Nephron progenitor cell (in vitro differentiated cells): Measurements from ENCODE around the gene DAGLA.

Experiments
- DNase-seq: peaks from one replicate; pipeline ENCODE4 v3.0.0; 2021
- H3K27ac Mint-ChIP-seq: 2 replicates; pipeline ENCODE4 v1.8.0; 2021; ENCODE audit warnings: mild to moderate bottlenecking, moderate library complexity, mixed read lengths
- H3K27me3 Mint-ChIP-seq: 2 replicates; pipeline ENCODE4 v1.8.0; 2021; ENCODE audit warnings: mild to moderate bottlenecking, low read depth, mixed read lengths; ENCODE audit not compliant: poor library complexity
- H3K36me3 Mint-ChIP-seq: 2 replicates; pipeline ENCODE4 v1.8.0; 2021; ENCODE audit warnings: low read depth, mixed read lengths
- H3K4me1 Mint-ChIP-seq: 2 replicates; pipeline ENCODE4 v1.8.0; 2021; ENCODE audit warnings: mixed read lengths
- H3K4me3 Mint-ChIP-seq: 2 replicates; pipeline ENCODE4 v1.8.0; 2021; ENCODE audit warnings: mild to moderate bottlenecking, moderate library complexity, mixed read lengths
- H3K9me3 Mint-ChIP-seq: 2 replicates; pipeline ENCODE4 v1.8.0; 2021; ENCODE audit warnings: mild to moderate bottlenecking, moderate library complexity, mixed read lengths
- TF ChIP-seq, protein P1 (sequence below): fragments of 200-600 bp; sonication (generic); IDR thresholded peaks from 2 replicates; pipeline ENCODE4 v1.5.0; 2021; ENCODE audit warnings: antibody characterized with exemption

DAGLA gene

DNA sequence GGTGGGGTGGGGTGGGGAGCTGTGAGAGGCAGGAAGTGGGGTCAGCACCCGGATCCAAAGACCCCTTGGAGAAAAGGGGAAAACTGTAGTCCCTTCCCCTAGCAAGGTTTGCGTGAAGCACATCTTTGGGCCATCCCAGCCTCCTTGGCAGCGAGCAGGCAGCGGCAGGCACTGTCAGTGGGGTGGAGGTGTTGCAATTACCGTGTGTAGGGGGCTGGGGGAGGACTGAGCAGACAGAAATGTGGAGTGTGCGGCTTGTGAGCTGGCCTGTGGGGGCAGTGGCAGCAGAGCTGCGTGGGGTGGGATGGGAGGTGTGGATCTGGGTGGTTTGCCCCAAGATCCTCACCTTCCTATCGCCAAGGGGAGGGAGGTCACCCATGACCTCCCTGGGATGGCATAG, 16.4 kb downstream of the DAGLA start:
- H3K27me3 Mint-ChIP-seq: peaks cover 15% of the 10 kb centered on the region
- H3K4me1 Mint-ChIP-seq: peaks cover 48% of the 10 kb centered on the region
- H3K27ac Mint-ChIP-seq: no peak overlapping the region
- H3K9me3 Mint-ChIP-seq: no peaks in the 10 kb centered on the region
- TF ChIP-seq, protein P1, sequence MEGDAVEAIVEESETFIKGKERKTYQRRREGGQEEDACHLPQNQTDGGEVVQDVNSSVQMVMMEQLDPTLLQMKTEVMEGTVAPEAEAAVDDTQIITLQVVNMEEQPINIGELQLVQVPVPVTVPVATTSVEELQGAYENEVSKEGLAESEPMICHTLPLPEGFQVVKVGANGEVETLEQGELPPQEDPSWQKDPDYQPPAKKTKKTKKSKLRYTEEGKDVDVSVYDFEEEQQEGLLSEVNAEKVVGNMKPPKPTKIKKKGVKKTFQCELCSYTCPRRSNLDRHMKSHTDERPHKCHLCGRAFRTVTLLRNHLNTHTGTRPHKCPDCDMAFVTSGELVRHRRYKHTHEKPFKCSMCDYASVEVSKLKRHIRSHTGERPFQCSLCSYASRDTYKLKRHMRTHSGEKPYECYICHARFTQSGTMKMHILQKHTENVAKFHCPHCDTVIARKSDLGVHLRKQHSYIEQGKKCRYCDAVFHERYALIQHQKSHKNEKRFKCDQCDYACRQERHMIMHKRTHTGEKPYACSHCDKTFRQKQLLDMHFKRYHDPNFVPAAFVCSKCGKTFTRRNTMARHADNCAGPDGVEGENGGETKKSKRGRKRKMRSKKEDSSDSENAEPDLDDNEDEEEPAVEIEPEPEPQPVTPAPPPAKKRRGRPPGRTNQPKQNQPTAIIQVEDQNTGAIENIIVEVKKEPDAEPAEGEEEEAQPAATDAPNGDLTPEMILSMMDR: no peak
- no peaks in the 10 kb centered on the region for H3K36me3 Mint-ChIP-seq
- no peak for DNase-seq
- no peak overlapping the region for H3K4me3 Mint-ChIP-seq

GRCh38 chr11:61697078-61697502, 16.9 kb downstream of the DAGLA start:
- H3K36me3 Mint-ChIP-seq: no peaks in the 10 kb centered on the region
- H3K9me3 Mint-ChIP-seq: no peaks in the 10 kb centered on the region
- no peak for DNase-seq
- H3K4me3 Mint-ChIP-seq: no peak overlapping the region
- peaks cover 15% of the 10 kb centered on the region for H3K27me3 Mint-ChIP-seq
- no peak overlapping the region for H3K27ac Mint-ChIP-seq
- peaks cover 52% of the 10 kb centered on the region for H3K4me1 Mint-ChIP-seq
- TF ChIP-seq, protein P1: no peak

GRCh38 chr11:61697764-61698163, 17.6 kb downstream of the DAGLA start:
- H3K27ac Mint-ChIP-seq: no peak overlapping the region

GRCh38 chr11:61698173-61698948, 18.2 kb downstream of the DAGLA start:
- H3K36me3 Mint-ChIP-seq: no peaks in the 10 kb centered on the region
- no peaks in the 10 kb centered on the region for H3K9me3 Mint-ChIP-seq
- TF ChIP-seq, protein P1: no peak
- peaks cover 15% of the 10 kb centered on the region for H3K27me3 Mint-ChIP-seq
- no peak overlapping the region for H3K4me3 Mint-ChIP-seq
- no peak overlapping the region for H3K27ac Mint-ChIP-seq
- peaks cover 59% of the 10 kb centered on the region for H3K4me1 Mint-ChIP-seq
- DNase-seq: no peak

More at GRCh38 chr11:61697764-61698163, 17.6 kb downstream of the DAGLA start:
- no peaks in the 10 kb centered on the region for H3K36me3 Mint-ChIP-seq
- H3K4me3 Mint-ChIP-seq: no peak overlapping the region
- DNase-seq: no peak
- H3K9me3 Mint-ChIP-seq: no peaks in the 10 kb centered on the region
- peaks cover 55% of the 10 kb centered on the region for H3K4me1 Mint-ChIP-seq
- TF ChIP-seq, protein P1: no peak
- H3K27me3 Mint-ChIP-seq: peaks cover 15% of the 10 kb centered on the region

DNA sequence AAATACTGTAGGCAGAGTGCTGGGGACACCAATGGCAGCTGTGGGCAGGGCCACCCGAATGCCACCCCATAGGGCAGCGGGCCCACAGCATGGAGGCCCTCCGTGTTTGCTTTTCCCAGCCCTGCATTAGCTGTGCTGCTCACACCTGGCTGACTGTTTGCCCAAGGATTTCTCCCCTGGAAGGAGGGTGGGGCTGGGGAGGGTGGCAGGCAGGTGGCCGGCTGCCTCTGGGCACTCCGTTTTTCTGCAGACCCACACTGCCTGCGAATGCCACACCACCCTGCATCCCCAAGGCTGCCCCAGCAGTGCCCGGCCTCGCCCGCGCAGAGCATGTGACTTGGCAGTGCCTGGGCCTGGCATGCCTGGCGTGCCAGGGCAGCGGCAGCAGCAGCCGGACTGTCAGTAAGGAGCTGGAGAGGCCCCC, 19.6 kb downstream of the DAGLA start:
- H3K9me3 Mint-ChIP-seq: no peaks in the 10 kb centered on the region
- TF ChIP-seq, protein P1: no peak
- H3K36me3 Mint-ChIP-seq: no peaks in the 10 kb centered on the region
- peaks cover 16% of the 10 kb centered on the region for H3K27me3 Mint-ChIP-seq
- no peak overlapping the region for H3K4me3 Mint-ChIP-seq
- peaks cover 61% of the 10 kb centered on the region for H3K4me1 Mint-ChIP-seq
- no peak overlapping the region for H3K27ac Mint-ChIP-seq
- DNase-seq: no peak

GRCh38 chr11:61700212-61700611, 20.0 kb downstream of the DAGLA start:
- peaks cover 16% of the 10 kb centered on the region for H3K27me3 Mint-ChIP-seq
- H3K4me3 Mint-ChIP-seq: no peak overlapping the region
- H3K4me1 Mint-ChIP-seq: peaks cover 61% of the 10 kb centered on the region
- H3K9me3 Mint-ChIP-seq: no peaks in the 10 kb centered on the region
- H3K27ac Mint-ChIP-seq: no peak overlapping the region
- H3K36me3 Mint-ChIP-seq: no peaks in the 10 kb centered on the region
- TF ChIP-seq, protein P1: no peak
- DNase-seq: no peak
